Myocyte (in vitro differentiated cells): ENCODE measurements around the gene GPR25. TPM values are rescaled to one million over a fixed set of nuclear protein-coding genes. Genes with fewer than 3 reads are reported as not detected.

Experiments used
- DNase-seq: peaks from one replicate; pipeline ENCODE4 v3.0.0-alpha.2; 2012; ENCODE audit warnings: low read depth
- total RNA-seq: library from RNA; depleted of rRNA; stranded (reverse); fragments of >200 nt; gene quantifications from 2 replicates; pipeline ENCODE4 v1.2.3, GENCODE V29; 2014

Gene GPR25
- total RNA-seq, 1 donor from 2014 or later: not detected

- no peak for DNase-seq
Observed at GRCh38 chr1:200892958-200893357, 20.2 kb downstream of the GPR25 start.

- DNase-seq: no peak
Observed at GRCh38 chr1:200893411-200893901, 20.7 kb downstream of the GPR25 start.

GRCh38 chr1:200894712-200895442 lies 22.1 kb downstream of the GPR25 start, which contains the start of gene INAVA:
Gene INAVA (plus strand): TSS chr1:200894900. CDS start chr1:200898401, 3,501 bp downstream.
- DNase-seq: no peak

- DNase-seq: no peak
Observed at GRCh38 chr1:200895443-200895789, 22.6 kb downstream of the GPR25 start.

GRCh38 chr1:200895801-200896530 lies 23.2 kb downstream of the GPR25 start:
- no peak for DNase-seq

GRCh38 chr1:200896531-200897196 lies 23.9 kb downstream of the GPR25 start:
- no peak for DNase-seq

- DNase-seq: no peak
Observed at GRCh38 chr1:200897259-200897658, 24.5 kb downstream of the GPR25 start.

- no peak for DNase-seq
Observed at GRCh38 chr1:200899015-200899386, 26.2 kb downstream of the GPR25 start.

GRCh38 chr1:200899451-200899915 lies 26.7 kb downstream of the GPR25 start:
- no peak for DNase-seq

GRCh38 chr1:200899954-200900867 lies 27.4 kb downstream of the GPR25 start:
- no peak for DNase-seq

- DNase-seq: no peak
Observed at GRCh38 chr1:200900877-200901276, 28.1 kb downstream of the GPR25 start.

- DNase-seq: no peak
Observed at GRCh38 chr1:200901350-200901749, 28.6 kb downstream of the GPR25 start.

- no peak for DNase-seq
Observed at GRCh38 chr1:200901796-200902444, 29.1 kb downstream of the GPR25 start.

- DNase-seq: no peak
Observed at GRCh38 chr1:200903793-200904192, 31.0 kb downstream of the GPR25 start.

GRCh38 chr1:200904772-200905171 lies 32.0 kb downstream of the GPR25 start:
- no peak for DNase-seq

- DNase-seq: no peak
Observed at GRCh38 chr1:200905411-200906052, 32.8 kb downstream of the GPR25 start.

- no peak for DNase-seq
Observed at GRCh38 chr1:200906491-200906890, 33.7 kb downstream of the GPR25 start.

GRCh38 chr1:200907611-200908097 lies 34.9 kb downstream of the GPR25 start:
- DNase-seq: no peak

- DNase-seq: no peak
Observed at GRCh38 chr1:200908191-200908868, 35.5 kb downstream of the GPR25 start.
